GM18517 (cell line): ENCODE data around the gene KRT76.

Experiments
- ATAC-seq: cut with Tn5 transposase; IDR thresholded peaks from one replicate; pipeline ENCODE4 v1.9.1; 2021; ENCODE audit warnings: mild to moderate bottlenecking, moderate library complexity; ENCODE audit not compliant: unreplicated experiment

Gene KRT76

DNA sequence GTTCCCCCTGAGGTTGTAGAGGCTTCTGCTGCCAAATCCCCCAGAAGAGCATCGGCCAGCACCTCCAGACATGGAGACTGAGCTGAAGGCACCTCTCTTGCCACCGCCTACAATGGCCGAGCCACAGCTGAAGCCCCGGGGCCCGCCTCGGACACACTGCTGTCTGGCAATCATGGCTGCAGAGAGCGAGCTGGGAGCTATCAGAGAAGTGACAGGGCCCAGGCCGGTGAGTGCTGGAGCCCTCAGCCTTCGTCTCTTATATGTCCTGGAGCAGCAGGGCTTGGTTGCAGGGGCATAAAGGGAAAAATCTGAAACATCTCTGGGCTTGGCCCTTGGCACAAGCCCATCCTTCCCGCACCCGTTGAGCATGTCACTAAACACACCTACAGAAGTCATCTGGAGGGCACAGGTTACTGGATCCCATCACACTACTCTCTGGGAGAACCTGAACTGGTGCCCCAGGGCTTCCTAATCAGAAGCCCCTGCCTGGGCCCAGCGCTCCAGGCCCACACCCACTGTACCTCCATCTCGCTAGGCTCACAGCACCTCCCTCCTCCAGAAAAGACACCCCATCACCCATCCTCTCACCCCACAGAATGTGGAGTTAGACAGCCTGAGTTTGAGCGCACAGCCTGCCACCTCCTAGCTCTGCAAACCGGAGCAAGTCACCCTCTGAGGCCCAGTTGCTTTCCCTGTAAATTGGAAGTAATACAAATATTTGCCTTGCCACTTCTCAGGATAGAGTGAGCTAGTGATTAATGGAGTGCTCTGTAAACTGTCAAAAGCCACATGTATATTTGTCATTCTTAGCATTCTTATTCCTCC, 37.0 kb upstream of the KRT76 start, which contains the start of gene KRT4:
Gene KRT4 (minus strand): TSS at position 232 of the 825 bp plus-strand sequence. CDS start 58 bp downstream, at position 174.
- ATAC-seq: no peak

DNA sequence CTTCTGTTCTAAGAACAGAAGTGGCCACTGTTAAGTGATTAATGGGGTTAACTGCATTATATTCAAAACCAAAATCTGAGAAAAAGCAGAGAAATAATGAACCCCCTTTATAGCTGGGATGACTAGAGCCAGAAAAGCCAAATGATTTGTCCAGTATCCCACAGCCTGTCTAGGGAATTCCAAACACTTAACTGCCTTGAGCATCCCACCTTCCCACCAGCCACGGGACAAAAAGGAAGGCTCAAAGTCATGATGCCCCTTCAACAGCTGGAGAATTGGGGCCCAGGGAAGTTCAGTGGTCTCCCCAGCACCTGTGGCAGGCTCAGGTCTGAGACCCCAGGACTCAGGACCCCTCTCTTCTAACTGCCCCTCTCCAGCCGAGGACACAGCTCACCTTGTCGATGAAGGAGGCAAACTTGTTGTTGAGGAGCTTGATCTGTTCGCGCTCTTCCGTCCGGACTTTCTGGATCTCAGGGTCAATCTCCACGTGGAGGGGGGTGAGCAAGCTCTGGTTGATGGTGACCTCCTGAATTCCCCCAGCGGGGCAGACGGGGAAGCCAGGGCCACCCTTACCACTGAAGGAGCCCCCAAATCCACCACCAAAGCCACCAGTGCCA, 36.2 kb upstream of the KRT76 start:
- ATAC-seq: no peak

DNA sequence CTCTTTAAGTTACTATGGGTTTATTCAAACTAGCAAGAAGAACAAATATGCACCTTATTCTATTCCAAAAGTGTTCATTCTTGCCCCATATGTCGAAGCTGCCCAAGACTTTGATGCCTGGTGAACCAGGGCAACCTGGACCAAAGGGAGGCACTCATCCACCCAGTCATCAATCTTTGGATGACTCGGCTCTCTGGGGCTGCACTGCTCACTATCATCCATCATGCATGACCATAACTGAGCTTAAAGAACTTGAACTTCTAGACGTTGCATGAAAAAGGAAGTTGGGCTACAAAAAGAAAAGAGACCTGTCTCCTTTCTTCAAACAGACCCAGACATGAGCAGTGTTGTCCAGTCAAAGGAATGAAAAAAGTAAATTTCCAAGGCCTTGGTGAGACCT, 35.6 kb upstream of the KRT76 start:
- ATAC-seq: no peak

DNA sequence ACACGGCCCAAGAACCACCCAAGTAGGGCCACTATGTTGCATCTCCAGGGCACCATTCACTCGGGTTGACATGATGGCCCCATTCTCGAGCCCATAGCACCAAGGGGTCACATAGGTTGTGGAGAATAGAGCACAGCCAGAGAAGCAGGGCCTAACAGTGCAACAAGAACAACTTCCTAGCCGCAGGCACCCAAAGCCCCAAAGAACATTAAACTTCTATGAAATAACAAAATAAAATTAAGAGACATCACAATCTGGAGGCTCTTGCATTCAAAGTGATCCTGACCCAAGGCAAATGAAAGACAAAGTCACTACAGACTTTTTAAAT, 34.9 kb upstream of the KRT76 start:
- ATAC-seq: no peak

DNA sequence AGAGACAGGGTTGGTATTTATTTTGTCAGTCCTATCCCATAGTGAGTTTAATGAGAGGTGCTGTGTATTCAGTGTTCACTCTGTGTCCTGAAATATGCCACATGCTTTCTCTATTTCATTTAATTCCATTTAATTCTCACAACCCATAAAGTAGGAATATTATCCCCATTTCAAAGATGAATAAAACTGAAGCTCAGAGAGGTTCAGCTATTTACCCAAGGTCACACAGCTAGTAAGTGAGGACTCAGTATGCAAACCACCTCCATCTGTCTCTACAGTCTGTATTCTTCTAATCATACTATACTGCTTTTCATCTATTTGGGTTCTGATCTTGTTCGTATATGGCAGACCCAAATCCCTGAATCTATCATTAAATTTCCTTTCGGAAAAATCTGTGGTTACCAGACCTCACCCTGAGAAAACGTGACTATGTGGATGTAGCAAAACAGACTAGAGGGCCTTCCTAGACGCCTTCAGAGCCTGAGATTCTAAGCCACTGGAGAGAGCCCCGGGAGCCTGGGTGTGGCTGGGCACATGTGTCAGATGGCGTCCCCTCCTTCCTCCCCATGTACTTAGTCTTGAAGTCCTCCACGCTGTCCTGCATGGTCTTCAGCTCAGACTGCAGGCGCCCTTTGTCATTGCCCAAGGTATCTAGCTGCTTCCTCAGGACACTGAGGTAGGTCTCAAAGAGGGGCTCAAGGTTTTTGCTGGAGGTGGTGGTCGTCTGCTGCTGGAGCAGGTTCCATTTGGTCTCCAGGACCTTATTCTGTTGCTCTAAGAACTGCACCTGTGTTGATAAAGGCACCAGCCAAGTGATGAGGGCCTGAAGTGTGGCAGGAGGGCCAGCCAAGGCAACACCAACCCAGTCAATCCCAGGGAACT, 34.3 kb upstream of the KRT76 start:
- no peak for ATAC-seq

DNA sequence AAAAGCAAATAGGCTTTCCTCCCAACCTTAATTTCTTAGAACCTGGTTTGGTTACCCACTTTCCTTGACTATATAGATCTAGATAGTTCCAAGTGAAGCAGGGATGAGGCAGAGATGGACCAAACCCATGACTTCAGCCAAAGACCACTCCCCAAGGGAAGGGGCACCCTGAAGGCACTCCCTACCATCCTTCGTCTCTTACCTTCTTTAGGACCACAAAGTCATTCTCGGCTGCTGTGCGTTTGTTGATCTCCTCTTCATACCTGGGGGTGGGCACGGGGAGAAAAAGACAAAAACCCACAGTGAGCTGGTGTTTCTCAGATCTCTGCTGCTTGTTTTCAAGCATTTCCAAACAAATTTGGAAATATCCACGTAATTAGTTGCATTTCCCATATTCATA, 33.4 kb upstream of the KRT76 start:
- ATAC-seq: no peak

DNA sequence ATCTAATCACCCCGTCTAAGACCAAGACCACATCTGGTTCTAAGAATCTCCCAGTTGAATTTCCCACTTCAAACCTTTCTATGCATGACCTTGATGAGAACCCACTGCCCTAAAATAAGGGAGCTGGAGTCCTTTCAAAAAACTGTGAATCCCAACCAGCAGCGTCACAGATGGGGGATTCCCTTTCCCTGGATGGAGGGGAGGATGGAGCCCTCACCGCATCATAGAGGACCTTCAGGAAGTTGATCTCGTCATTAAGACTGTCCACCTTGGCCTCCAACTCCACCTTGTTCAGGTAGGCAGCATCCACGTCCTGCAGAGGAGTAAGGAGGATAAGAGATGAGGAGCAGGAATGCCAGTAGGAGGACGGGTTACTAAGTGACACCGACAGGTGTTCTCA, 32.0 kb upstream of the KRT76 start:
- ATAC-seq: no peak

DNA sequence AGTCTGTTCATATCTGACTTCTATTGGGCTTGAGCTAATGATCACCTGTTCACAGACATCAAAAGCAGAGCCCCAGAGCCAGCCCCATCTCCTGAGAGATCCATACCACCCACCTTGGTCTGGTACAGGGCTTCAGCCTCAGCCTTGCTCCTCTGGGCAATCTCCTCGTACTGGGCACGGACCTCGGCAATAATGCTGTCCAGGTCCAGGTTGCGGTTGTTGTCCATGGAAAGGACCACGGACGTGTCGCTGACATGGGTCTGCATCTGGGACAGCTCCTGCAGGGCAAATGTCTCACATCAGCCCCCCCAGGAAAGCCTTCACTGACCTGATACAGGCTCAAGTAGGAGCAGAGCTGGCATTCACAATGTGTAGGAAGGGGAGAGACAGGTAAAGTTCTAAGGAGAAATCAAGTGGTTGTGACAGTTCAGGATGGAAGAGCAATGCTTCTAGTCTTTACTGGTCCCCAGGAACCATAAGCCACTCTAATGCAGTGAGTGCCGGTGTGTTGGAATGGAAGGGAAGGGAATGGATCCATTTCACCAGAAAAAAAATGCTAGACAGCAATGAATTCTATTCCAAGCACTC, 31.5 kb upstream of the KRT76 start:
- no peak for ATAC-seq

DNA sequence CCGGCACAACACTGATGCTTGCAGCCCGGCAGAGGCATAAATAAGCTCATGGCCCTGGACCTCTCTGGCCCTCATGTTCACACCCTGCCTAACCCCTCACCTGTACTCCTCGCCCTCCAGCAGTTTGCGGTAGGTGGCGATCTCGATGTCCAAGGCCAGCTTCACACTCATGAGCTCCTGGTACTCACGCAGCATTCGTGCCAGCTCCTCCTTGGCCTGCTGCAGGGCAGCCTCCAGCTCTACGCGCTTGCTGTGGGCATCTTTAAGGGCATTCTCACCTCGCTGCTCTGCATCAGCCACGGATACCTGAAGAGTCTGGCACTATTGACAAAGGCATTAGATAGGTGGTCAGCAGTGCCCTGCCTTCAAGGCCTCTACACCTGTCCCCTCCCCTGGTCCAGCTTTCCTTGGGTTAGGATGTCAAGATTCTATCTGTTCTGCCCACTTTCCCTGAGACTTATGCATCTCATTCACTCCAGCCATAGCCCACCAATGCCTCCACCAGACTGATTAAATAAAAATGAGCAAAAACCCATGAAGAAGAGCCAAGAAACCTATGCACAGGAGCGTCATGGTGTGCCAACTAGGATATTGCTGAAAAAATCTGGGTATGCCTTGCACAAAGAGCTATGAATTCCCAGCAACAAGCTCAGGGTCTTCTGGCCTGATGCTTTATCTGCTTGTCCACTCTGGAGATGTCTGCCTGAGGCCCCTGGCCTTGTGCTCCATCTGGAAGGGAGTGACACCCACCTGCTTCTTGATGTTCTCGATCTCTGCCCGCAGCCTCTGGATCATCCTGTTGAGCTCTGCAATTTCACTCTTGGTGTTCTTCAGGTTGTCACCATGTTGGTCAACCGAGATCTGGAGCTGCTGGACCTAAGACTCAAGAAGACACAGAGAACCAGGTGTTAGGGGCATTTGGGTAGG, 30.7 kb upstream of the KRT76 start:
- ATAC-seq: no peak

DNA sequence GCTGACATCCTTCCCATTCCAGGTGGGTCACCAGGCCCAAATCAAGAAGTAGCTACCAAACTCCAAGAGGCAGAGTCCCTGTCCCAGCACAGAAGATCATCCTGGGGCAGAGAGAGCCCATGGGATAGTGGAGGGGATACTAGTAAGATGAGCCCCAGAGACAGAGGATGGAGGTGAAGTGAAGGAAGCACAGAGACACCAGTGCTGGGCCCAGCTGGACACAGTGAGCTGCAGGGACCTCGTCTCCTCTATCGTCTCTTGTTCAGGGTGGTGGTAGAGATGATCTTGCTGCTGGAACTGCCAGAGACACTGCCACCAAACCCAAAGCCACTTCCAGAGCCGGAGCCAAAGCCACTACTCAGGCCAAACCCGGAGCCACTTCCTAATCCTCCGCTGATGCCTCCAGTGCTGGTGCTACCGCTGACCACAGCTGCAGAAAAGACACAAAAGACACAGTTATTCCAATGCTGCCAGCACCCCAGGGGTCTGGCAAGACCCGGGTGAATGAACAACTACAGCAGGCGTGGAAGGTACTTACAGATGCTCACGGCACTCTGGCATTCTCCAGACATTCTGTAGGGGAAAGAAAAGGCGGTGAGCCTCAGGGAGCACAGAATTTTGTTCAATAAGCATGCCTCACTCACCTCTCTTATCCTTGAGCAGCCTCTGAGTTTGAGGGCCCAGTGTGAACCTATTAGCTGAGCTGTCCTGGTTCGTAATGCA, 29.8 kb upstream of the KRT76 start:
- no peak for ATAC-seq

DNA sequence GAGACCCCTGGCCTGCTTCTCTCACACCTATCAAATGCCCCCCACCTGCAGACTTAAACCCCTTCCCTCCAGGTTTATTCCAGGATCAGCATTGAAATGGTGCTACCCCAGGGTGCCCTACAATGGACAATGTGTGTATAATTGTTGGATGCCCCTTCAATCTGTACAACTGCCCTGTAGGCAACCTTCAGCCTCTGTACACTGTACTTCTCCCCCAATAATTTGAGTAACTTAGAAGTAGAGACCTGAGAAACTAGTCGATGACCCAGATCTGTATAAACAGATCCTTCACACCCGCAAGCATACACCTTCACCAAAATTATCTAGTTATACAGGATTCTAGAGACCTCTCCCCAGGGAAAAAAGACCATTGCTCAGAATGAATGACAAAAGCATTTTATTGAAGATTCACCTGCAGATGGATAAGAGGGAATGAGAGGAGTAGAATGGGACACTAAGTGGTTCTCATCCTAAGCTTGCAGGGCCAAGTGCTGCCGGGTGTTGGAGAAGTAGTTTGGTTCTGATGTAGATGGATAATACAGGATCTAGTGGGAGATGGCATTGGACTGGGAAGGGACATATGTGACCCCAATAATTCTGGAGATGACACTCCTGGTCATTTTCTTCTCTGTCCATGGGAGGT, 29.1 kb upstream of the KRT76 start:
- no peak for ATAC-seq

DNA sequence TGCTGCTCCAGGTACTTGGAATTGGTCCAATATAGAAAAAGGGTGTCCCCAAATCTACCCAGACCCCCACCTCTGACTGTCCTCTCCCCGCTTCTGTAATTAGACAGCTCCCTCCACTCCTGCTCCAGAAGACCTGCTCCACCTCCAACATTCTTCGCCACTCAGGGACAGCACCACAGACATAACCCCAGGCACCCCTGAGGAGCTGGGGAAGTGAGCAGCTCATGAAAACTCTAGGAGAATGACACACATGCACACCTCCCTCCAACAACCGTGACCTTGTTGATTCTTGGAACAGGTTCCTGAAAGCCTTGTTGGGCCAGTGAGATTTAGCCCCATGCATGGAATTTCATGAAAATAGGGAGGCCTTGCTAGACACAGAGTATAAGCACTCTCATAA, 28.6 kb upstream of the KRT76 start:
- ATAC-seq: no peak

DNA sequence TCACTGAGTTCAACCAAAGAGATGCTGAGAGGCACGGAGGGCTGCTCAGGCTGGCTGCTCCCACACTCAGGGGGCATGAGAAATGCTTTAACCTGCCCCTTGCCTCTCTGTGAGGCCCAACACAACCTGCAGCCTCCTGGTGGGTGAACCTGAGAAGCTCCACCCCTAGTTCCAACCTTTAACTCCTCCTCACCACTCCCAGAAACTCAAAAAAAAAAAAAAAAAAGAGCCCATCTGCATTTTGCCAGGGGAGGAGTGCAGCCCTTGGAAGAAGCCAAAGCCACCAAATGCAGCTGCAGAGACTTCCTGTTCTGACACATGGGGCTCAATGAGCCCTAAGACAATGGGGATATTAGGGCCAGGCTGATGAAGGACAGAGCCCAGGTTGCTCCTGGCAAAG, 27.9 kb upstream of the KRT76 start:
- no peak for ATAC-seq

DNA sequence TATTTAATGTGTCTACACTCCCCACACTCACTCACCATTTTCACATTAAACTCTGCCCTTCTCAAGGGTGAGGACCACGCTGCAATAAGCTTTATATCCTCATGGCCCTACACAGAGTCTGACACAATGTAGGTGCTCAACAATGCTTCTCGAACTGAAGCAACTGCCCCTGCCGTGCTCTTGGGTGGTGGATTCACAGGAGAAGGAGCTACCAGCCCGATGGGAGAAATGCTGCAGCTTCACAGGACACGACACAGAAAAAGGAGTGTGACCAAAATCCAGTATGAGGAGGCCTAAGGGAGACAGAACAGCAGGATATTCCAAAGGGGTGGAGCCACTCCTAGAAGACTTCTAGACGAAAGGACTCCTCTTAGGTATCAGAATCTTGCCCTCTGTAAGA, 25.3 kb upstream of the KRT76 start:
- ATAC-seq: no peak

DNA sequence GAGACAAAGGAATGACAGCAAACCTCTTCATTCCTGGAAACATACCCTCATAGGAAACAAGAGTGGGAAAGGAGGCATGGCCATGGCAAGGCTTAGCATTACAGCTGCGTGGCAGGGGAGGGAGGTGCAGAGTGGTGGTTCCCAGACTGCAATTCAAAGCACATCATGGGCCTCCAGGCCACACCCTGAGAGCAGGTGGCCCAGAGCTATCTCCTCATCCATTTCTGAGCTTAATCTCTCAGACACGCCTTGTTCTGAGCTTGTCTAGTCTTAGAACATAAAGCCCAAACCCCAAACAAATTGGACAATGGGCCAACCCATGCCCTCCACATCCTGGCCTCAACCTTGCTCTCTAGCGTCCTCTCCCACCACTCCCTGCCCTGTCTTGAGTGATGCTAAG, 24.6 kb upstream of the KRT76 start:
- no peak for ATAC-seq

DNA sequence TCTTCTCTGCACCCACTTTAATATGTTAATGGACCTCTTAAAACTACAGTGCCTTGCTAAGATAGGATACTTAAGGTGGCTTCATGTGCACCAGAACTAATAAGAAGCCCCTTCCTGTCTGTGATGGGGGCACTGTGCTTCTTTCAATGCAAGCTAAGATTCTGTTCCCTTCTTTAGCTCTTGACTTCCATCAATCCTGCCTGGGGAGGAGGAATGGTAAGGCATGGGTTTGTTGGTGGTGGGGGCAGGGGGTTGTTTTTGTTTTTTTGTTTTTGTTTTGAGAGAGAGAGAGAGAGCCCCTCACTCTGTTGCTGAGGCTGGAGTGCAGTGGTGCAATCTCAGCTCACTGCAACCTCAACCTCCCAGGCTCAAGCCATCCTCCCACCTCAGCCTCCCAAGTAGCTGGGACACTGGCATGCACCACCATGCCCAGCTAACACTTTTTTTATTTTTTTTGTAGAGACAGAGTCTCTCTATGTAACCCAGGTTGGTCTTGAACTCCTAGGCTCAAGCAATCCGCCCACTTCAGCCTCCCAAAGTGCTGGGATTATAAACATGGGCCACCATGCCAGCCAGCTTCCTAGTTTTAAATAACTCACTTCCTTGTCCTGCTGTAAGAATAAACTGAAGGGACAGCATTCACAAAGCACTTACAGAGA, 23.2 kb upstream of the KRT76 start:
- no peak for ATAC-seq

DNA sequence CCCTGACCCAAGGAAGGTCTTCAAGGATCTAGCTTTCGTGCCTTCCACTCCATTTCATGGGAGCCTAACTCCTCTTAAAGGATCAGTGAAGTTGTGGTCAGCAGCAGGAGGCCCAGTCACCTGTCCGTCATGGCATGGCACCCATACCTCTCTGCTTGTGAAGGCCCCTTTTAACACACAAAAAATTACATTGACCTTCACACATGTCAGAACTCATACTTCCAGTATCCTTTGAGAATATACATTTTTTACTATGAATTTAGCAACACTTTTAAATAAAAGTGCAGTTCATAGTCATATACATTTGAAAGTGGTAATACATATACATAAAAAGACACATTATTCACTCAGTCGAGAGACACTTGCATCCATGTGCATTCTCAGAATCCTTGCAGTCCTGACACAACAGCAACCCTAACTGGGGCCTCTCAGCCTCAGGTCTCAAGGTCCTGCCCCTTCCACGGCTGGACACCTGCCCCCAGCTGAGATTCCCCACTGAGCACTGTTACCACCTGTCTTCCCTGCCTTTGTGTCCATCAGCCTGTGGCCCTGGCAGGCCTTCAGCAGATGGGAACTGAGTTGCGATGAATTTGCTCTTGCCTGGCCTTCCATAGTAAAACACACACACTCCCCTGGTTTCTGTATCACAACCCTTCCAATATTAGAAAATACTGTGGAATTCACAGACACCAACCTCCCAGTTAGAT, 22.5 kb upstream of the KRT76 start:
- ATAC-seq: no peak
